NCI-H187 (cell line): ENCODE data around the gene PARP16.
"Not testable (repeated sequence)": the region's sequence is repeated elsewhere in the genome, so short reads cannot be mapped to it uniquely, and the experiment has no call there.

Source experiments
- DNase-seq, 2 experiments: peaks; one replicate each; lab custom pipeline; 2025; lab: John Stamatoyannopoulos, UW

PARP16 gene

DNA sequence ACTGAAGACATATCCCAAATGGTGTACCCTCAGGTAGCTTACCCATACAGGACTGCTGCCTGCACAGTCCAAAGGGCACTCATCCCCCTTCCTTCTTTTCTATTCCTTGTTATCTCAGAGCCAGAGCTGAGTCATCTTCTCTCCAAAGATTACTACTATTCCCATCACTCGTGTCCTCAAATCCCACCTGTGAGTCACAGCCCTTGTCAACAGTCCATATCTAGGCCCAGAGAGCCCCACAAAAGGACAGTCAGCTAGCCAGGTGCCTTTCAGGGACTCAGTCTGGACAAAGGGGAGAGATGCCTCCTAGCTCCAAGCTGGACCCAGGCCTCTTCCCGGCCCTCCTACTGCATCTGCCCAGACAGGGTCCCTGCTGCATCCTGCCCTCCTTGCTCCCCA lies 11.0 kb downstream of the PARP16 start:
- DNase-seq: no peak

DNA sequence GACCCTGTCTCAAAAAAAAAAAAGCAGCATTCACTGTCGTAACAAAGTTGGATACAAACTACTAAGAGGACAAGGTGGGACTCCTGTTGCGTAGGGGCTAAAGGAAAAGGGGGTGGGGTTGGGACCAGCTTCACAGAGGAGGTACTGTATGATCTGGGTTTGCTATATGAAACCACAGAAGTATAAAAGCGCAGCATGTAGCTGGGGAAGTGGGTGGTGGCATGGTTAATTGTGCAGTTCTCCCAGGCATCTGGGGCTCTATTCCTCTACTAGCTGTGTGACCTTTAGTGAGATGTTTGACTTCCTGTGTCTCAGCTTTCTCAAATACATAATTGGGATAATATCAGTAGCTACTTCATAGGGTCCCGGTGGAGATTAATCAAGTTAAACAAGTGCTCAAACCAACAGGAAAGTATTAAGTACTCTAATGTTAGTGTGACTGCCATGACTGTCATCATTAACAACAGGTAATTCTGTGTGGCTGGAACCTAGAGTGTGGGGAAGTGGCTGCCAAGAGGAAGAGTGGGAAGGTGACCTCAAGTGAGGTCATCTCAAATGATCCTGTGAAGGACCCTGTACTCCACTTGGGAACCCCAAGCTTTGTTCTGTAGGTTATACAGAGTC lies 11.5 kb downstream of the PARP16 start:
- DNase-seq: no peak

DNA sequence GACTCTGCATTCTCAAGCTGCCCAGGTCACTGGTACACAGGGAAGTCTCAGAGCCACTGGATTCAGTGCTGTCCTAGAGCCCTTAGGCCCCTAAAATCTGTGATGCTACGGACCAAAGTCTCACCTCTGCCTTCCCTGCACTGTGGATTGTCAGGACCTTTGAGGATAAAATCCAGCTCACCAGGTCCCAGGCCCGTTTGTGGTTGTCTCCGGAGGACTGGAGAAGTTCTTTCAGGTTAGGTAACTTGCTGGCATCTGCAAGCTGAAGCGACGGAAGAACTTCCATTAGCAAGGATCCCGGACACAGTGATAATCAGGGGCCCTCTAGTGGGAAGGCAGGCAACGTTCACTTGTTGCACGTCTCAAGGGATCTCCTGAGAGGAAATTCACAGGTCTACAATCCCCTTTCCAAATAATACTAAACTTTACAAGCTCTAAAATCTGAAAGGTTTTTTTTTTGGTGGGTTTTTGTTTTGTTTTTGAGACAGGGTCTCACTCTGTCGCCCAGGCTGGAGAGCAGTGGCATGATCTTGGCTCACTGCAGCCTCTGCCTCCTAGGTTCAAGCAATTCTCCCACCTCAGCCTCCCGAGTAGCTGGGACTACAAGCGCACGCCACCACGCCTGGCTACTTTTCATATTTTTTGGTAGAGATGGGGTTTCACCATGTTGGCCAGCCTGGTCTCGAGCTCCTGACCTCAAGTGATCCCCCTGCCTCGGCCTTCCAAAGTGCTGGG lies 15.7 kb downstream of the PARP16 start:
- DNase-seq: not testable (repeated sequence)

GRCh38 chr15:65268411-65268810 lies 18.3 kb downstream of the PARP16 start:
- DNase-seq: no peak

DNA sequence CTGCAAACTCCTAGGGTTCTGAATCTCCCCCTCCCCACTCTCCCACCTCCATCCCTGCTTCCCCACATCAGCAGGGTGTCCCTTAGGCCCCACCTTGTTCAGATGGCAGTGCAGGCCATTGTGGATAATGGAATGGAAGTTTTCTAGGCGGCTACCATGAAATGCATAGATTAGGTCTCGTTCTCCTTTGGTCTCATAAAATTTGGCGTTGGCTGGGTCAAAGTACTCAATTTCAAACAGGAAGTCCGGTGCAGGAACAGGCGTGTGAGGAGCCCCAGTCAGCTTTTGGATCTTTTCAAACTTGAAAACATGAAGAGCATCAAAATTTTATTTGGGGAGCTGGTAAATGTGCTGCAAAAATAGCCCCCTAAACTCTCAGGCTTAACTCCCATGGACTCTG lies 20.2 kb downstream of the PARP16 start:
- no peak for DNase-seq

- DNase-seq: no peak
Observed at GRCh38 chr15:65264863-65265430, 21.7 kb downstream of the PARP16 start.

GRCh38 chr15:65263313-65263712 lies 23.4 kb downstream of the PARP16 start:
- DNase-seq: no peak

DNA sequence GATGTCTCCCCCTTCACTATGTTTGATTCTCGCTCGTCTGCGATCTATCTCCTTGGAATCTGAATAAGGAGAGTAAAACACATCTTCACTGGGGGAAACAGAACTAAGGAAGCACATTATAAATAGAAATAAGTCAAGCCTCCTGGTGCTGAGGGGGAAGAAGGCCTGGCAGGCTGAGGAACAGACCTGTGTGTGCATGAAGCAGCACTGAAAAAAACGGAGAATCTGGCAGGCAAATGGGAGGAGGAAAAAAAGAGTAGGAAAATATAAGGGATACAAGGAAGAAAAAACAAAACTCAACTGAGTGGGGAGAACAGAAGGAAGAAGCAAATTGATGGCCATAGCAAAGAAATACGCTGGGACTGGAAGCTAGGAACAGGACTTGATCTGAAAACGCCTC lies 25.7 kb downstream of the PARP16 start:
- no peak for DNase-seq

DNA sequence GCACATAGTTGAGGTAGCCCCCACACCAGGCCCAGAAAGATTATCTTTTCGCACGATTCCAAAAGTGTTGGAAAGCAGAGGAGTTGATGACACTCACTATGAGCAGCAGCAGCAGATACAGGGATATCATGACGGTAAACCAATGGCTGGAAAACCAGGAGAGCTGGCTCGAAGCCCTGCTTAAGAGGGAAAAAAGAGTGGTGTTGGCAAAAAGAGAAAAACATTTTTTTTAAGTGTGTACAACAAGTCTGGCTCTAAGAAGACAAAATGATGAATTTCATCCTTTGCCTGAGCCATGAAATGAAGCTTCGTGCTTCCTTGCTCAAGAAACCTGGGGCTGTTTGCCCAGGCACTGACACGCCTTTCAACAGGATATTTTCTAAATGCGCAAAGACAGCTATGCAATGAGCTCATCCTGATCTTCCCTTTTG lies 27.3 kb downstream of the PARP16 start:
- no peak for DNase-seq

GRCh38 chr15:65258375-65259262 lies 28.1 kb downstream of the PARP16 start:
- DNase-seq: no peak

DNA sequence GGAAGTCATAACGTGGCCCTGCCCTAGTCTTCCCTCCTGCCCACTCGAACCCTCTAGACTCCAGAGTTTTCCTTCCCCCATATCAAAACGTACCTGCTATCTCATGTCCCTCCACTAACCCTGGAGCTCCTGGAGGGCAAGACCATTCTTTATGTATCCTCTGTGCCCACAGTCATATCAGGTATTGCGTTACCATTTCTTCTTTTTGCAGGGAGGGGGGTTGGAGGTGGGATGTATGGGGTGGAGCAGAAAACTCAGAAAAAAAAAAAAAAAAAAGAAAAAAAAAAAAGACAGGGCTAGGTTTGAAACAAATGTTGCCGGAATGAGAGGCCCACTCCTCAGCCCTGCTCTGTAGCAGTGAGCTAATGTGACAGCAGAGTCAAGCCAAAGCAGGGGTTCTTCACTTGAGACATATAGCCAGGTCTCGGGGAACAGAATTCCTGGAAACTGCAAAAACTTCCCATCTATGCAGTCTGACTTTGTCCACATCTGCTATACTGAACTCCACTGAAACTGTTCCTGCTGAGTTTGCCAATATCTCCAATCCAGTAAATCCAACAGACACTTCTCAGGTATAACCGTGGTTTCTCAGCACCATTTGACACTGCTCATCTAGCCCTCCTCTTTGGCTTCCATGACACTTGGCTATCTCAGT lies 31.1 kb downstream of the PARP16 start:
- no peak for DNase-seq

GRCh38 chr15:65254758-65255157 lies 31.9 kb downstream of the PARP16 start:
- DNase-seq: no peak

DNA sequence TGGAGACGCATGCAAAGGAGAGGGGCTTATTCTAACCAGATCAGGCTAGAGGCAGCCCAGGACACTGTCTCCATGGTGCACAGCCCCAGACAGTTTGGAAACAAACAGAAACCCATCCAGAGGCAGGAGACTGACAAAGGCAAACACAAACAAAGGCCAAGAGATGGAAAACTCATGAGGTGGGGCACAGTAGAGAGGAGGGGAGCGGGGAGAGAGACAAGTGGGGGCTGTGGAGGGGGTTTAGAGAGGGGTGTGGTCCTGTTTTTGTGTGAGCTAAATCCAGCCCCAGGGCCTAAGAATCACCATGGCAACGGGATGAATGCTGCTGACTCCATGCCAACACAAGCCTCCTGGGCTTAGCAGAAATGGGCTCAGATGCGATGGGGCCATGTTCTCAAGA lies 32.3 kb downstream of the PARP16 start:
- DNase-seq: no peak

DNA sequence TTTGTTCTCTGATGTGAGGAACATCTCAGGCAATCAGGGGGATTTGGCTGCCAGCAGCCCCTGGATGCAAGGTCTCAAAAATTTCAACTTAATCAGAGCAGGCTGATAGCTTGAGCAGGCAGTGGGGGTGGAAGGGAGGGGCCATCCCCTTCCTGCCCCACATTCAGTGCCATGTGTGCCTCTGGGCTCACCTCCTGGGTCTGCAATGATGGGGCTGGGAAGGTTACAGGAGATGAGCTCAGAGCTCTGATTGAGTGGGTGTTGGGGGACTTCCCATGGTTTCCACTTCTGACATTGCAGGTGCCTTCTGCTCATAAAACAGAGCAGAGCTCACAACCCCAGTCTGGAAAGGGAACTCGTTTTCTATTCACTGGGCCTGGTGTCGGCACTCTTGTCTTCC lies 37.0 kb downstream of the PARP16 start:
- no peak for DNase-seq

GRCh38 chr15:65248511-65249255 lies 38.0 kb downstream of the PARP16 start:
- no peak for DNase-seq

DNA sequence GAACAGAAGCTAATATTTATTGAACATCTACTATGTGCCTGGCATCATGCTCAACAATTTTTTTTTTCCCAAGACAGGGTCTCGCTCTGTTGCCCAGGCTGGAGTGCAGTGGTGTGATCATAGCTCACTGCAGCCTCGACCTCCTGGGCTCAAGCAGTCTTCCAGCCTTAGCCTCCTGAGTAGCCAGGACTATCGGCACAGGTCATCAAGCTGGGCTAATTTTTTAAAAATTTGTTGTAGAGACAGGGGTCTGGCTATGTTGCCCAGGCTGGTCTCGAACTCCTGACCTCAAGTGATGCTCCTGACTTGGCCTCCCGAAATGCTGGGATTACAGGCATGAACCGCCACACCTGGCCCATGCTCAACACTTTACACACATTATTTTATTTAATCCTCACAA lies 39.7 kb downstream of the PARP16 start:
- no peak for DNase-seq

DNA sequence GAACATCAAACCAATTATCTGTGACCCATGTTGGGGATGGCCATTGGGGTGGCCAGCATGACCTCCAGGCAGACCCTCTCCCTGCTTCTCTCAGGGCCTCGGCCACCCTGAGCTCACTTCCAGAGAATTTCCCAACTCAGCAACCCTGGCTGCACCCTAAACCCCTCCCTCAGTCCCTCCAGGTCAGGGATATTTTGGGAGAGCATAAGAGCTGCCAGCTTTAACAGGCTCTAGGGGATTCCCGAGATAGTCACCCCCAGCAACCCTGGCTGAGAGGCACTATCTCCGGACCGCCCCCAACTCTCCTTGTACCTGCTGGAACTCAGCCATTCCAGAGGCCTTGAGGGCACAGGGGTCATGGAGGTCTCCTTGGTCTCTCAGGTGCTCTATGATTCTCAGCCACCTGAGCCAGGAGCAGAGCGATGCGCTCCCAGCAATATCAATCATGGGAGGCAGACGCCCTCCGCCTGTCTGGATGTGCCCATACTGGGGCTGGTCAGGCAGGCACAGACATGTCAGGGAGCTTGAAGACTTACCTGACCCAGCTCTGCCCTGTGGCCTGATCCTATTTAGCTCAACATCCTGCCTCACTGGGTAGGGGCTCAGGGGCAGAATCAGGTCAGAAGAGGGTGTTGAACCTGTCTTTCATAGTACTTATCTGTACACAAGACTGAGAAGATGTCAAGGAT lies 40.5 kb downstream of the PARP16 start:
- no peak for DNase-seq

DNA sequence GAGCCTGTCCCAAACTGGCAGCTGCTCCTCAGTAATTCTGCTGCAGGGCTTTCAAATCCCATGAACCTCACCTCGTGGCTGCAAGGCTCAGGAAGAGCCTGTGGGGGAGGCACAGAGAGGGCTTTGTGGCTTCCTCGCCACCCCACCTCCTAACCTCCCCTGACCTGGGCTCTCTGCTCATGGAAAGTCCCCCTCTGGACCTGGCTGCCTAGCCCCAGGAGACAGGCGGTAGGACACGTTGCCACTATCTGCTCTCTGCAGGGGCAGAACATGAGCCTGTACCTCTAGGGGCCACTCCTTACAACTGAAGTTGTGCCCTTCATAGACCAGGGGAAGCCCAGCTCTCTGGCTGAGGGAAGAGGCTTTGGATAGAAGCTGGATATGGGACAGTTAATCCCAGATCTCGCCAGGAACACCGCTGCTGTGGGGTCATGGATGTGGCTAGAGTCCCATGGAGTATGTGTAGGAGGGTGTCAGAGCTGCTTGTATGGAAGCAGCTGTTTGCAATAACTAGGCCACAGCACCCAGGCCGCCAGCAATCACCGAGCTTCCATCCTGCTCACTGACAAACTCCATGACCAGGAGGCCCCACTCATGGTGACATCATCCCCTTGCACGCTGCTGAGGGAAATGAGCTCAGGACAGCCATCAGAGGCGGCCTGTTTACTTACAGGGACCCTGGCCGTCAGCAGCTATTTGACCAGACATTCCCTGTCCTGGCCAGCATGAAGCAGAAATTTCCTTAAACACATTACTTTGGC lies 41.4 kb downstream of the PARP16 start:
- no peak for DNase-seq

DNA sequence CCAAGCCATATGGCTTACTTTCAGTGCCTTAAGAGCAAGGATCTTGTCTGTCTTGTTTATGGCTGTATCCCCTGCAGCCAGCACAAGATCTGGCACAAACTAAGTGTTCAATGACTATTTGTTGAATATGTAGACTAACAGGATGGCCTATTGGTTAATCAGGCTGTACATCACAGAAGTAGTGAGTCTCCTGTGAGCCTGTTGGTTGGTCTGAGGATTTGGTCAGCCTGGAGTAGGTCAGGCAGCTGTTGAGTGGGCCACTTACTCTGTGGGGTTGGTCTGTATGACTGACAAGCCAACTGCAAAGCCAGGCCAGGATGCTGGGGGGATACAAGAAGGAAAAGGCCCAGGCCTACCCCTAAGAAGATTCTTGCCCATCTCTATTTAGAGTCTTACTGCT lies 42.0 kb downstream of the PARP16 start:
- DNase-seq: no peak

DNA sequence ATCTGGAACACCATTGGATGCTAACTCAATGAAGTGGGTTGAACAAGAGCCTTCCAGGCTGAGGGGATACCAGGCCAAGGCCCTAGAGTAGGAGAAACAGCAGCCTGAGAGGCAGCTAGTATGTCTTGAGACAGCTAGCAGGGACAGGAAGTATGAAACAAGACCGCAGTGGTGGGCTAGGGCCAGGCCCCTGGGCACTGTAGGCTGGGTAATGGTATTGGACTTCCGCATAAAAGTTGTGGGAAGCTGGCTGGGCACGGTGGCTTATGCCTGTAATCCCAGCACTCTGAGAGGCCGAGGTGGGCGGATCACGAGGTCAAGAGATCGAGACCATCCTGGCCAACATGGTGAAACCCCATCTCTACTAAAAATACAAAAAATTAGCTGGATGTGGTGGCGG lies 50.2 kb downstream of the PARP16 start:
- not testable (repeated sequence) for DNase-seq
